Uterus (tissue), 2 donors: ENCODE measurements around the gene PLA1A.

Experiments
- POLR2A ChIP-seq, 2 donors: fragments of 450-650 bp; IDR thresholded peaks; one replicate each; pipeline ENCODE4 v1.6.1; 2016; ENCODE audit warnings: antibody characterized with exemption in 2 of 2, mild to moderate bottlenecking in 1 of 2, moderate library complexity in 1 of 2
- TF ChIP-seq, protein P1 (sequence below), 4 experiments: fragments of 200-600 bp in 2 of 4; fragments of 450-650 bp in 2 of 4; sonication (generic) in 2 of 4; IDR thresholded peaks; one replicate each; pipeline ENCODE4 v1.5.1; 2016 to 2019; ENCODE audit warnings: antibody characterized with exemption in 4 of 4, mild to moderate bottlenecking in 2 of 4, moderate library complexity in 1 of 4

DNA sequence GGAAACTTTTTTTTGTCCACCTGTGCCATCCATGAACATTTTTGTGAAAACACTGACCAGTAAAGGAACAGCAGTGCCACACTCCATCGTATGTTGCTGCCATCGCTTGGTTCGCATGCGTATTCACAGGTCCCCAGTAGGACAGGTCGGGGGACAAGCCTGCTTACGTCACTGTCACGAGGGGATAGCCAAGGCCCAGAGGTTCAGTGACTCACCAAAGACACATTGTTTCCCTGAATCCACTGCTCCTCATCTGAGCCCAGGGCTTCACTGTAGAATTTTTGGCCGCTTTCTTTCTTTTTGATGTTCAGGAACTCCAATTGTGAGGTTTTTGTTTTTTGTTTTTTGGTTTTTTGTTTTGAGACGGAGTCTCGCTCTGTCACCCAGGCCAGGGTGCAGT is 12.5 kb upstream of the PLA1A start:
- TF ChIP-seq, protein P1, sequence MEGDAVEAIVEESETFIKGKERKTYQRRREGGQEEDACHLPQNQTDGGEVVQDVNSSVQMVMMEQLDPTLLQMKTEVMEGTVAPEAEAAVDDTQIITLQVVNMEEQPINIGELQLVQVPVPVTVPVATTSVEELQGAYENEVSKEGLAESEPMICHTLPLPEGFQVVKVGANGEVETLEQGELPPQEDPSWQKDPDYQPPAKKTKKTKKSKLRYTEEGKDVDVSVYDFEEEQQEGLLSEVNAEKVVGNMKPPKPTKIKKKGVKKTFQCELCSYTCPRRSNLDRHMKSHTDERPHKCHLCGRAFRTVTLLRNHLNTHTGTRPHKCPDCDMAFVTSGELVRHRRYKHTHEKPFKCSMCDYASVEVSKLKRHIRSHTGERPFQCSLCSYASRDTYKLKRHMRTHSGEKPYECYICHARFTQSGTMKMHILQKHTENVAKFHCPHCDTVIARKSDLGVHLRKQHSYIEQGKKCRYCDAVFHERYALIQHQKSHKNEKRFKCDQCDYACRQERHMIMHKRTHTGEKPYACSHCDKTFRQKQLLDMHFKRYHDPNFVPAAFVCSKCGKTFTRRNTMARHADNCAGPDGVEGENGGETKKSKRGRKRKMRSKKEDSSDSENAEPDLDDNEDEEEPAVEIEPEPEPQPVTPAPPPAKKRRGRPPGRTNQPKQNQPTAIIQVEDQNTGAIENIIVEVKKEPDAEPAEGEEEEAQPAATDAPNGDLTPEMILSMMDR (IDR thresholded peaks at IDR 0.05), result no peak
- TF ChIP-seq POLR2A (IDR thresholded peaks at IDR 0.05), result no peak
